DOHH2 (cell line): ENCODE data around the gene ACSBG1.
"Not testable (repeated sequence)": the region's sequence is repeated elsewhere in the genome, so short reads cannot be mapped to it uniquely, and the experiment has no call there.

Source experiments
- H3F3A ChIP-seq: fragments of 200-600 bp; sonication (generic), shearing (Covaris generic); 2 replicates; pipeline ENCODE4 v1.6.0; 2016; ENCODE audit warnings: antibody characterized with exemption, mild to moderate bottlenecking; ENCODE audit not compliant: control insufficient read depth, insufficient read depth
- H3K27ac ChIP-seq: fragments of 200-600 bp; sonication (generic); 2 replicates; pipeline ENCODE4 v1.5.1; 2014; ENCODE audit warnings: low read depth, mild to moderate bottlenecking, low read length, moderate library complexity
- H3K27me3 ChIP-seq: fragments of 200-600 bp; sonication (generic); 2 replicates; pipeline ENCODE4 v1.6.1; 2014; ENCODE audit warnings: mild to moderate bottlenecking, low read length, mixed read lengths; ENCODE audit not compliant: control insufficient read depth
- H3K36me3 ChIP-seq: fragments of 200-600 bp; sonication (generic); 2 replicates; pipeline ENCODE4 v1.6.1; 2014; ENCODE audit warnings: mild to moderate bottlenecking, low read length, moderate library complexity, mixed read lengths; ENCODE audit not compliant: control insufficient read depth
- H3K4me1 ChIP-seq: fragments of 200-600 bp; sonication (generic); 2 replicates; pipeline ENCODE4 v1.6.1; 2014; ENCODE audit warnings: mild to moderate bottlenecking, low read length, mixed read lengths; ENCODE audit not compliant: control insufficient read depth
- H3K4me2 ChIP-seq: fragments of 200-600 bp; sonication (generic); 2 replicates; pipeline ENCODE4 v1.6.0; 2014; ENCODE audit warnings: mild to moderate bottlenecking, low read length, moderate library complexity
- H3K4me3 ChIP-seq: fragments of 200-600 bp; sonication (generic); 2 replicates; pipeline ENCODE4 v1.5.1; 2014; ENCODE audit warnings: mild to moderate bottlenecking, low read length, mixed read lengths
- H3K79me2 ChIP-seq: fragments of 200-600 bp; sonication (generic); 2 replicates; pipeline ENCODE4 v1.6.1; 2014; ENCODE audit warnings: mild to moderate bottlenecking, low read length, mixed read lengths; ENCODE audit not compliant: control insufficient read depth
- H3K9me2 ChIP-seq: fragments of 200-600 bp; sonication (generic); replicated peaks from 2 replicates; pipeline ENCODE4 v1.6.1; 2014; ENCODE audit warnings: mild to moderate bottlenecking, low read length, mixed read lengths; ENCODE audit not compliant: control insufficient read depth
- H3K9me3 ChIP-seq: fragments of 200-600 bp; sonication (generic); 2 replicates; pipeline ENCODE4 v1.6.1; 2014; ENCODE audit warnings: antibody characterized with exemption, low read length, mixed read lengths; ENCODE audit not compliant: control insufficient read depth, insufficient read depth
- H4K20me1 ChIP-seq: fragments of 200-600 bp; sonication (generic); 2 replicates; pipeline ENCODE4 v1.6.0; 2014; ENCODE audit warnings: low read depth, mild to moderate bottlenecking, antibody characterized with exemption, low read length, moderate library complexity; ENCODE audit not compliant: control insufficient read depth, insufficient read depth
- CTCF ChIP-seq: fragments of 200-600 bp; sonication (generic); IDR thresholded peaks from one replicate; pipeline ENCODE4 v1.5.1; 2014; ENCODE audit warnings: antibody characterized with exemption, mild to moderate bottlenecking, low read depth, low read length; ENCODE audit not compliant: poor library complexity, severe bottlenecking
- EZH2phosphoT487 ChIP-seq: fragments of 200-600 bp; sonication (generic); IDR thresholded peaks from 2 replicates; pipeline ENCODE4 v1.6.1; 2017; ENCODE audit warnings: borderline replicate concordance, mild to moderate bottlenecking, antibody characterized with exemption, low read length, moderate library complexity, mixed read lengths

ACSBG1 gene

GRCh38 chr15:78255421-78256043, 21.2 kb upstream of the ACSBG1 start:
- Histone ChIP-seq H3K9me3 (no peaks in the 10 kb centered on the region), H3K4me2 (no peak overlapping the region), H3K4me3 (no peak overlapping the region), H3K79me2 (no peaks in the 10 kb centered on the region), H3F3A (no peaks in the 10 kb centered on the region), H4K20me1 (no peaks in the 10 kb centered on the region), H3K36me3 (no peaks in the 10 kb centered on the region), H3K4me1 (no peaks in the 10 kb centered on the region), H3K9me2 (no peaks in the 10 kb centered on the region), H3K27ac (no peak overlapping the region), H3K27me3 (0 out of 2 replicates have a peak, but pooled peaks cover 7% of the 10 kb centered on the region)
- no peak for TF ChIP-seq CTCF
- no peak for TF ChIP-seq EZH2phosphoT487

GRCh38 chr15:78251136-78251535, 16.8 kb upstream of the ACSBG1 start:
- Histone ChIP-seq H3K9me3 (no peaks in the 10 kb centered on the region), H3K79me2 (no peaks in the 10 kb centered on the region), H4K20me1 (no peaks in the 10 kb centered on the region), H3K4me3 (no peak overlapping the region), H3K36me3 (no peaks in the 10 kb centered on the region), H3K27me3 (no peaks in the 10 kb centered on the region), H3K9me2 (no peaks in the 10 kb centered on the region), H3F3A (no peaks in the 10 kb centered on the region), H3K27ac (no peak overlapping the region), H3K4me1 (no peaks in the 10 kb centered on the region), H3K4me2 (no peak overlapping the region)
- TF ChIP-seq CTCF: no peak
- TF ChIP-seq EZH2phosphoT487: no peak

GRCh38 chr15:78249131-78249530, 14.8 kb upstream of the ACSBG1 start:
- TF ChIP-seq EZH2phosphoT487: no peak
- TF ChIP-seq CTCF: no peak
- H3K4me3 ChIP-seq: no peak overlapping the region
- H3K36me3 ChIP-seq: no peaks in the 10 kb centered on the region
- H3K9me3 ChIP-seq: no peaks in the 10 kb centered on the region
- H3K4me1 ChIP-seq: no peaks in the 10 kb centered on the region
- no peak overlapping the region for H3K27ac ChIP-seq
- no peaks in the 10 kb centered on the region for H4K20me1 ChIP-seq
- H3K27me3 ChIP-seq: no peaks in the 10 kb centered on the region
- H3K4me2 ChIP-seq: no peak overlapping the region
- H3K79me2 ChIP-seq: no peaks in the 10 kb centered on the region
- no peaks in the 10 kb centered on the region for H3F3A ChIP-seq
- H3K9me2 ChIP-seq: no peaks in the 10 kb centered on the region

GRCh38 chr15:78247911-78248310, 13.5 kb upstream of the ACSBG1 start:
- Histone ChIP-seq H3K79me2 (no peaks in the 10 kb centered on the region), H4K20me1 (no peaks in the 10 kb centered on the region), H3F3A (no peaks in the 10 kb centered on the region), H3K27ac (no peak overlapping the region), H3K36me3 (no peaks in the 10 kb centered on the region), H3K4me2 (no peak overlapping the region), H3K9me3 (no peaks in the 10 kb centered on the region), H3K27me3 (no peaks in the 10 kb centered on the region), H3K4me1 (no peaks in the 10 kb centered on the region), H3K4me3 (no peak overlapping the region), H3K9me2 (no peaks in the 10 kb centered on the region)
- no peak for TF ChIP-seq CTCF
- TF ChIP-seq EZH2phosphoT487: no peak

GRCh38 chr15:78245976-78246620, 11.7 kb upstream of the ACSBG1 start:
- H3K27ac ChIP-seq, H3K4me1 ChIP-seq, H3K9me3 ChIP-seq, H3K9me2 ChIP-seq, H3K79me2 ChIP-seq, H3F3A ChIP-seq, H3K4me2 ChIP-seq, H3K36me3 ChIP-seq, H3K4me3 ChIP-seq, H4K20me1 ChIP-seq, H3K27me3 ChIP-seq: not testable (repeated sequence)
